Astrocyte of the cerebellum (primary cell): ENCODE data around the gene FMN2.
A peak's percentile ranks its signal among the peaks of the same experiment; 100 is the strongest.

ENCODE experiments used
- DNase-seq: peaks from one replicate; pipeline ENCODE4 v3.0.0-alpha.2; 2011; ENCODE audit warnings: low read depth
- H3K4me3 ChIP-seq: 2 replicates; pipeline ENCODE4 v1.5.1; 2011; ENCODE audit warnings: mild to moderate bottlenecking, low read depth, low read length, moderate library complexity
- in situ Hi-C: cut with HindIII; loops from 2 replicates; pipeline ENCODE4 v1.10.0; 2017; ENCODE audit warnings: low sequenced_read_pairs
- TF ChIP-seq, protein P1 (sequence below): IDR thresholded peaks from 2 replicates; pipeline ENCODE4 v1.5.1; 2012; ENCODE audit warnings: low read length, low read depth, moderate library complexity, mild to moderate bottlenecking; ENCODE audit errors: missing control alignments

Gene FMN2

DNA sequence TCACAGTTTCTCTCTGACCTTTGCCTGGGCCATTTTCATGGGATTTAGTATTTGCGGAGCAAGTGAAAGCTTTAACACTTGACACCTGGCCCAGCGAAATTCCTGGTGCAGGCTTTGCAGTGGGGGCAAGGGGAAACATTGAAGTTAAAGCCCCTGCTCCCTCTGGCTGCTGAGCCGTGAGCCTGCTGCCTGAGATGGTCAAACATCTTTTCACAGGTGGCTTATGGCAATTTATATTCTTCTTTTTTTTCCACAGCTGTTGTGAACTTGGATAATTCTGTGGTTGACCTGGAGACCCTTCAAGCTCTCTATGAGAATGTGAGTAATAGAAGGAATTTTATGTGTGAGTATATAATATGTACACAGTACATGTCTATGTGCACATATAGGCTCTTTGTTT is 202.9 kb downstream of the FMN2 start:
- in situ Hi-C loops, result no loop called here
- no peak for DNase-seq
- TF ChIP-seq, protein P1, sequence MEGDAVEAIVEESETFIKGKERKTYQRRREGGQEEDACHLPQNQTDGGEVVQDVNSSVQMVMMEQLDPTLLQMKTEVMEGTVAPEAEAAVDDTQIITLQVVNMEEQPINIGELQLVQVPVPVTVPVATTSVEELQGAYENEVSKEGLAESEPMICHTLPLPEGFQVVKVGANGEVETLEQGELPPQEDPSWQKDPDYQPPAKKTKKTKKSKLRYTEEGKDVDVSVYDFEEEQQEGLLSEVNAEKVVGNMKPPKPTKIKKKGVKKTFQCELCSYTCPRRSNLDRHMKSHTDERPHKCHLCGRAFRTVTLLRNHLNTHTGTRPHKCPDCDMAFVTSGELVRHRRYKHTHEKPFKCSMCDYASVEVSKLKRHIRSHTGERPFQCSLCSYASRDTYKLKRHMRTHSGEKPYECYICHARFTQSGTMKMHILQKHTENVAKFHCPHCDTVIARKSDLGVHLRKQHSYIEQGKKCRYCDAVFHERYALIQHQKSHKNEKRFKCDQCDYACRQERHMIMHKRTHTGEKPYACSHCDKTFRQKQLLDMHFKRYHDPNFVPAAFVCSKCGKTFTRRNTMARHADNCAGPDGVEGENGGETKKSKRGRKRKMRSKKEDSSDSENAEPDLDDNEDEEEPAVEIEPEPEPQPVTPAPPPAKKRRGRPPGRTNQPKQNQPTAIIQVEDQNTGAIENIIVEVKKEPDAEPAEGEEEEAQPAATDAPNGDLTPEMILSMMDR, result peak; percentile 27
- H3K4me3 ChIP-seq, result no peak overlapping the region

DNA sequence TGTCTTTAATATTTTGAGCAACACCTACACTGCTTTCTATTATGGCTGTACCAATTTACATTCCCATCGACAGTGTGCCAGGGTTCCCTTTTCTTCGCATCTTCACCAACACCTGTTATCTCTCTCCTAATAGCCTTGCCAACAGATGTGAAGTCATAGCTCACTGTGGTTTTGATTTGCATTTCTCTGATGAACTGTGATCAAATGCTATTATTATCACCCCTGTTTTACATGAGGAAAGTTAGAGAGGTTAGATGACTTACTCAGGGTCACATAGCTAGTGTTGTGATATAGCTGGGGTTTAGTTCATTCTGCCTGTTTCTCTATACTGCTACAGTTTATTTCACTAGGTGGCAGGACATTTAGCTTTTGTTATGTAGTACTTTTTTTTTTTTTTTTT is 204.1 kb downstream of the FMN2 start:
- no peak overlapping the region for H3K4me3 ChIP-seq
- in situ Hi-C loops, result loop anchor here (5.0 kb wide), 1 partner anchor 99 kb away; no protein-coding TSS in a partner anchor
- no peak for DNase-seq
- TF ChIP-seq, protein P1, result no peak

DNA sequence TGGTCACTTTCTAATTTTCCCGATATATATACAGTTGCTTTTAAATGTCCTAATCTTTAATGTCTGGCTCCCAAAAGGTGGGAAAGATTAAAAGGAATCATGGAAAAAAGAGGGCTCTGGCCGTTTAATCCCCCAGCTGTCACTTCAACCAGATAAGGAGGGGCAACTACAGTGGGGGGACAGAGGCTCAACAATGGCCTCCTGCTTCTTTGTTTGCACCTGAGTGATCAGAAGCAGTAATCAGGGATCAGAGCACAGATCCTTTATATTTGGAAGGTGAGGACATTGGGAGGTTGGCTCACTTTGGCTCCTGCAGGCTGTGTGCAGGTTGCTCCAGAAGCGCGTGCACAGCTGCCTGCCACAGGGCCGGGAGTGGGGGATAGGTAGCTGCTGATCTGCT is 212.8 kb downstream of the FMN2 start:
- H3K4me3 ChIP-seq, result no peak overlapping the region
- TF ChIP-seq, protein P1, result no peak
- no peak for DNase-seq
- in situ Hi-C loops, result no loop called here

DNA sequence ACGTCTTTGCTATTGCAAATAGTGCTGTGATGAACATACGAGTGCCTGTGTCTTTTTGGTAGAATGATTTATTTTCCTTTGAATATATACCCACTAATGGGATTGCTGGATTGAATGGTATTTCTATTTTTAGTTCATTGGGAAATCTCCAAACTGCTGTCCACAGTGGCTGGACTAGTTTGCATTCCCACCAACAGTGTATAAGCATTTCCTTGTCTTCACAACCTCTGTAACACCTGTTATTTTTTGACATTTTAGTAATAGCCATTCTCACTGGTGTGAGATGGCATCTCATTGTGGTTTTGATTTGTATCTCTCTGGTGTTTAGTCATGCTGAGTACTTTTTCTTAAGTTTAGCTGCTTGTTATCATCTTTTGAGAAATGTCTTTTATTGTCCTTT is 215.0 kb downstream of the FMN2 start:
- TF ChIP-seq, protein P1, result no peak
- H3K4me3 ChIP-seq, result no peak overlapping the region
- in situ Hi-C loops, result no loop called here
- DNase-seq, result no peak

DNA sequence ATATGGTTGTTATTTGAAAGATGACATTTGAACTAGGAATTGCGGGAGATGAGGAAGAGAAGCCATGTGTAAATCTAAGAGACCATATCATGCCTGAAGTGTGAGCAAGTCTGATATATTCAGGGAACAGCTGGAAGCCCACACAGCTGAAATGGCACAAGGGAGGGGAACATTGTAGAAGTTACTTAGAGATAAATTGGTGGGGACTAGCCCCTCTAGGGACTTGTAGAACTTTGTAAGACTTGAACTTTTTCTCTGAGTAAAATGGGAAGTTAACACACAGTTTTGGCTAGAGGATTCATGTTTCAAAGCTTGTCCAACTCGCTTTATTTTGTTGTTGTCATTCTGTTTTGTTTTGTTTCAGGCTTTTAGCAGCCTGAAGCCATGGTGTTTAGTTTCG is 216.4 kb downstream of the FMN2 start:
- DNase-seq, result no peak
- no peak overlapping the region for H3K4me3 ChIP-seq
- TF ChIP-seq, protein P1, result no peak
- in situ Hi-C loops, result no loop called here

DNA sequence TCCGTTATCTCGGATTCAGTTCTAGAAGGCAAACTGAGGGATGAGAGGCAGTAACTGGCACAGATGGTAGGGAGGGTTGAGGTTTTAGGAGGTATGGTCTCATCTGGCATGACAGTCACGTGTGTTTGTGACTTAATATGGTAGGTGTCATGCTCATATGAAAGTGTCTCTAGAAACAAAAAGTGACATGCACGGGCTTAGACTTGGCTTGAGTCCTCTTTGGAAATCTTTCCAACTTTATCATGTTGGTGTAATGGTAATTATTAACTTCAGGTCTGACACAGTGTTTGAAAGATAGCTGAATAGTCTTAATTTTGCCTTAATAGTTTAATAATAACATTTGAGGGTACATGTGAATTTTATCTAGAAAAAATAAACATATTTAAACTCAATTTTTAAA is 218.1 kb downstream of the FMN2 start:
- H3K4me3 ChIP-seq, result no peak overlapping the region
- in situ Hi-C loops, result no loop called here
- TF ChIP-seq, protein P1, result no peak
- DNase-seq, result no peak
